ENCODE results near the gene PICALM.

PICALM gene

DNA sequence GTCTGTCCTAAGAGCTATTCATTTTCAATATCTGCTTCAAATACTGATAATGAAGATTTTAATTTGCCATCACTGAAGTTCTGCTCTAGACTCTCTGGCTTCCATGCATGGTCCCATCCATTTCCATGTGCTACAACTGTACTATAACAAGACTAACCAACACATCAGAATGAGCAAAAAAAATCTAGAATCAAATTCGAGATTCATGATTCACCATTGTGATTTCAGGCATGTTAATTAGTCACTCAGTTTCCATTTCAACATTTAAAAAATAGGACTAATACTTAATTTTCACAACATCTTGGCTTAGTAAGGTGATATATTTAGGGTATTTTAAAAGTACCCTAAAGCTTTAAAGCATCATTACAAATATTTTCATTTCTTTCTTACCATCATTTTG, 22.8 kb downstream of the PICALM start:
- no peak for DNase-seq

DNA sequence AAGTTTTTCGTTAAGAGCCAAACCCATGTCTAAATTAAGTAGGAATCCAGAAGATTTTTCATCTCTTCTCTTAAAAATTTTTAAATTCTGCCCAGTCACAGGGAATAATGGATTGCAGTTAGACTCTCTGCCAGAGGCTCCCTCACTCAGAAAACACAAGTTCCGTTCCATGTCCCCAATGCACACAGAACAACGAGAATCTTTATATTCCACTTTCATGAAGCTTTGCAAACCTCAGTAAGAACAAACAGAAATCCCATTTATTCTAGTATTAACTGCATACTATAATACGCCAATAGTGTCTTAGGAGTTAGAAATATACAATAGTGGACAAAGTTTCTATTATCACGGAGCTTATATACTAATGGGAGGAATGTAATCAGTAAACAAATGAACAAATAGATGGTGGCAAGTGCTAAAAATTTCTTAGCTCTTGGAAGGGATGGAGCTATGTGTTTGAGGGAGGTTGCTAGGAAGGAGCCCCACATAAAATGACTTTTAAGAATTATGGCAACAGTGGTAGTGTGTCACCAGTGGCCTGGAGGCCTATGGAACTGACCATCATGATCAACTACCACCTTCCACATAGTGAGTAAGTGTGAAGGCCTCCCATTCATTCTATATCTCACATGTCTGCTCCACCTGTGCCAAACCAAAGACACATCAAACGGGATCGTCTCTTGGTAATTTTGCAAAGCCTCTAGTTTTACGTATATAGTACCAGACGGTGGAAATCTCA, 24.9 kb downstream of the PICALM start:
- DNase-seq: no peak

DNA sequence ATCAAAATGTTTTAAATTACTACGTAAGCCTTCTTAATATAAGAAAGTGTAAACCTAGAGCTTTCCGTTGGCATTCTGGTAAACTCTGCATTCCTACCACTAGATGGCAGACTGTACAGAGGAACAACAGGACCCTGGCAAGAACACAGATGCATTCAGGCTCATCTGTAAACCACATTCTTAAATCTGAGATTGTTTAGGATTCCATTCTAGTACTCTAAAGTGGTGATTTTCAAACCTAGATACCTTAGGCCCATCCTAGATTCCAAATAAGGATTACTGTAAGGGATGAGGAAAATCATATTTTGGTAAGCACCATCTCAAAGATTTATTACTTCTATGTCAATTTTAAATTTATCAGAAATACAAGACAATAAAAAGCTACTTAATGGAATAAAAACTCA, 26.9 kb downstream of the PICALM start:
- DNase-seq: peak; percentile 67 to 88

DNA sequence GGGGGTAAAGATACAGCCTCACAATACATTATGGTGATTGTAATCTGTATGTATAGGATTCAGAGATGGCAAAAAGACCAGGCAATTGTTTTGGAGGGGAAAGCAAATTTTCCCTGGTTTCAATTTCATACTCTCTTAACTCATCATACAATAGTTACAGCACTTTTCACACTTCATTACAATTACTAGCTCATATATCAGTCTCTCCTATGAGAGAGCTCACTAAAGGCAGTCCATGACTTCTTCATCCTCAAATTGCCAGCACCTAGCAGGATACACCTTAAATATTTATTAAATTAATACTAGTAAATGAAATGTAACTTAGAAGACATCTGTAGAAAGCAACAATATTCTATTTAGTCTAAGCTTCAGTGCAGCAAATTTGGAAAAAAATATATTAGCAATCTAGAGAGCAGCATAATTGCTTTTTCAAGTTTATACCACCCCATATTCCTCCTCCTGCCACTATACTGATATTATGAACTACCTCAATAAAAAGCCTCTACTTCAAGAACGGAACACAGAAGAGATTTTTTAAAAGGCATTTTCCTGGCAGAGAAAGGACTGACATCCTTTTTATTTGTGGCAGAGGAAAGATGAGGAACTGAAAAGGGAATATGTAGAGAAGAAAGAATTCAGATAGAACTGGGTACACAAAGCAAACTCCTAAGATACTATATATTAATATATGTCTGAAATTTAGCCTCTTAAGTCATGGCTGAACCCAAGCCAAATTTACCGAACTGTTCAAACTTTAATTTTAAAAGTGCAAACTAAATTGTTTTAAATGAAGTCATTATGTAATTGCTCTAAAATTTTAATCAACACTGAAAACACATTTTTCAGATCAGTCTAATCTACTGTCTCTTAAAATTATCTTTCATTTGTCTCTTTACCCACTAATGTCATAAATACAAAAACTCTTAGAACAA, 27.7 kb downstream of the PICALM start:
- DNase-seq: no peak

DNA sequence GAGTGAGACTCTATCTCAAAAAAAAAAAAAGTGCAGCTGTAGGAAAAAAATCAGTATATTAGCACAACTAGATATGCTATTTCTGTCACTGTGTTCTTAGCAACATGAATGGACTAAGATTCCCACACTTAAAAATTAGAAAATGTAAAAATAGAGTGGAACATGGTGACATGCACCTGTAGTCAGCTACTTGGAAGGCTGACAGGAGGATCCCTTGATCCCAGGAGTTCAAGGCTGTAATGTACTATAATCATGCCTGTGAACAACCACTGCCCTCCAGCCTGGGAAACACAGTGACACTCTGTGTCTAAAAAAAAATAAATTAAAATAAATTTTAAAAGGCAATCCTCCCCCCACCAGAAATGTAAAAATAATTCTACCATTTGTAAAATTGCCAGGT, 29.8 kb downstream of the PICALM start:
- no peak for DNase-seq

DNA sequence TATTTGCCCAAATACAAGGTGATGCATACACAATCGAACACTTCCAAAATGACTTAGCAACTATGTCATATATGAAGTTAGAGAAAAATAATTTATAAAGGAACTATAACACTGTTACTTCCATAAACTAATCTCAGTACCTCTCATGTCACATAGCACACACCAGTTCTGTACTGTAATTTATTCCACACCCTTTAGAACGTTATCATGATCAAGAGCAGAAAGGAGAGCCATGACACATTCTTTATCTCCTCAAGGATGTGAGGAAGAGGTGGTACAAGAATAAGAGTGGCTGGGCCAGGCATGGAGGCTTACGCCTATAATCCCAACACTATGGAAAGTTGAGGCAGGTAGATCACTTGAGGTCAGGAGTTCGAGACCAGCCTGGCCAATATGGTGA, 31.1 kb downstream of the PICALM start:
- DNase-seq: no peak

DNA sequence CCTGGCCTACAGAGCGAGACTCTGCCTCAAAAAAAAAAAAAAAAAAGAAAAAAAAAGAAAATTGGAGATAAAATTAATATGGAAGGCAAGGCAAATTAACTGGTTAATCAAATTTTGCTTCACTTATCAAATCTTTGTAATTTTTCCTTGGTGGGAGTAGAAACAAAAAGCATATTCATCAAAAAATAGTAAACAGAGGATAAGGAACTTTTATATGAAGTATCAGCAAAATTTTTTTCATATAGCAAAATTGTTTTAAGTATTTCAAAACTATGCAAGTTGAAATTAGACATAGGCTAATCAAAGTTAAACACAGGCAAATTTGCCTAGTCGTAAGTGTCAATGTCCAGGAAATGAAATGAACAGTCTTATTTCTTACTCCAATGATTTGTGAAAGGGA, 33.0 kb downstream of the PICALM start:
- no peak for DNase-seq

DNA sequence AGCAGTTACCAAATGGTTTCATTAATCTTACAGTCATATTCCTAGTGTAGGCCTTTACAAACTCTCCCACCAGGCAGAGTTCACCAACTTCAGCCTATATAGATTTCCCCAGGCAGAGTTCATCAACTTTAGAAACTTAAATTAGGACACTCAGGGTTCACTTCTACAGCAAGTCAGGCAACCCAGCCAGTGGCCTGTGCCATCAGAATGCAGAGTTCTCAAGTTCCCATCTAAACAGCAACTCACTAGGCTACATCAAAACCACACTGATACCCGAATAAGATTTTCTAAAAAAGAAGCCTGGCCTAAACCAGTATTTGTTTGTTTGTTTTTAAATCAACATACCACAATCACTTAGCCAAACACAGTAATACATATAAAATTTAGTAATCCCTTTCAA, 33.7 kb downstream of the PICALM start:
- DNase-seq: no peak

DNA sequence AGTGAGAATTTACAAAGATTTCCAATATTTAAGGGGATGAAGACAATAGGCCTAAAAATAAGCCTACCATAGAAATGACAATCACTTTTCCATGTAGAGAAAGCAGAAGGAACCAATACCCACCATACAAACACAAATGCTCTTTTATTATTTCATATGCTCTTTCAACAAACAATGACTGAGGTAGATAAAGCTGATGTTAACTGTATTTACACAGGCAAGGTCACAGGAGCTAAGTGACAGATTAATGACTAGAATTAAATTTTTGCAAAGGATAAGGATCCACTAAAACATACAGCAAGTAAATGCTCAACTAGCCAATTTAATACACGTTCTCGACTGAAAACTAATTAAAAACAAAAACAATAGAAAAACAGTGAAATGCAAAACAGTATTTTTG, 34.2 kb downstream of the PICALM start:
- DNase-seq: no peak

DNA sequence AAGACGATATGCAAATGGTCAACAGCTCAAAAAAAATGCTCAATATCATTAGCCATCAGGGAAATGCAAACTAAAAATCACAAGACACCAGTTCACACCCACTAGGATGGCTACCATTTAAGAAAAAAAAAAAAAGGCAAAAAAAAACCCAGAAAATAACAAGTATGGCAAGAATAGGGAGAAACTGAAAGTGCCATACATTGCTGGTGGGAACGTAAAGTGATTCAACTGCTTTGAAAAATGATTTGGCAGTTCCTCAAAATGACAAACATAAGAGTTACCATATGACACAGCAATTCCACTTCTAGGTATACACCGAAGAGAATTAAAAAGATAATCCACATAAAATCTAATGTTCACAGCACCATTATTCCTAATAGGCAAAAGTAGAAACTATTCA, 47.5 kb downstream of the PICALM start:
- no peak for DNase-seq

DNA sequence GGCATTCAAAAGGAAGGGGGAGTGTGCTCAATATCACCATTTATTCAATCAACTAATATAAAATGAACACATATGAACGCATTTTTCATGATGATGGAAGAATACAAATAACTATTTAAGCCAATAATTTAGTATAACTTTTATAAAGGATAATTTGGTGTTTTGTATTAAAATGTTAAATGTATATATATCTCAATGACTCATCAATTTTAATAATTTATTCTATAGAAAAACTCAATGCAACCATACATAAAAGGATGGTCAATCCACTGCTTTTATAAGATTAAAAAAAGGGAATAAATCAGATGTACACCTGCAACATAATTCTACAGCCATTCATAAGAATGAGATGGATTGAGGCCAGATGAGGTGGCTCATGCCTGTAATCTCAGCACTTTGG, 50.6 kb downstream of the PICALM start:
- DNase-seq: no peak

DNA sequence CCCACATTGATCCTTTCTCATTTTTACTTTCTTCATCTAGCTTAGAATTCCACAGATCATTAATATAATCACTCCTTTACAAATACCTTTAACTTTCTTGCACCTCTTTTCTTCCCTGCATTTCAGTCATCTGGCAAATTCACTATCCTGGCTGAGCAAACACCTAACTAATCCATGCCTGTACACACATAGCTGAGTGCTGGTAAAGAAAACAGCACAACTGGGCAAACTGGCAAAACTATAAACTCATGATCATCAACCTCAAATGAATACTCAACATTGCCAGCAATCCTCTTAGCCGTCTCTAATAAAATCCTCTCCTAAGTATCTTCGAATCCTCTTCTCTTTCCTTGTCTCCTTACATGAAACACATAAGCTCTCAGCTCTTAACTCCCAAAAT, 52.4 kb downstream of the PICALM start:
- no peak for DNase-seq

DNA sequence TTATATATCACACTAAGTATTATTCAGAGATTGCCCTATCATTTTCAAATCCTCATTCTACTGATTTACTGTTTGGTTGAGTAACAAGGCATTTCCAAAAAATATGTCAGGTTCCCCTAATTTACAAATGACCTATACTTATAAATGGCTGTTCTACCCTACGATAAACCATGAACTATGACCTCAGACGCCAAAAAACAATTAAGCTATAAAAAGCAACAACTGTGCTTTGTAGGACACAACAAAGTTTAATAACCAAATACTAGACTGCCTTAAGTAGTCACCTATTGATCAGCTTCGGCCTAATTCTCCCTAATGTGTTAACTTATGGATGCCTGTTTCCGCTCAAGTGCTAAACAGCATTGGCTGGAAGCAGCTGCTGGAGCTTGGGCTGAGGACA, 53.2 kb downstream of the PICALM start:
- no peak for DNase-seq

DNA sequence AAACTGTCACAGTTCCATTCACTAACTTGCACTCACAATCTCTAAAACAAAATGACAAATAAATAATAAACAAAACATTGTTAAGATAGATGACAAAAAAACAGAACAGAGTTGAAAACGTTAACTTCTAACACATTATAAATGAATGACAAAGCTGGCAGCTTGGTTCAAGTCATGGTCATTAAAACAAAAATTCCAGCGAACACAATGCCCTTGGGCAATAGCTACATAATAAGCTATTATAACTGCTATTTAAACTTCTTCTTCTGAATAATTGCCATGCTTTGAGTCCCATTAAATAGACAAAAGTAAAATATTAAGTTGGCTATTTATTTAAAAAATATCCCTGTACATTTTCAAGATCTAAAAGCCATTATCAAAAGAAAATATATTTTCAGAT, 54.7 kb downstream of the PICALM start:
- DNase-seq: no peak

DNA sequence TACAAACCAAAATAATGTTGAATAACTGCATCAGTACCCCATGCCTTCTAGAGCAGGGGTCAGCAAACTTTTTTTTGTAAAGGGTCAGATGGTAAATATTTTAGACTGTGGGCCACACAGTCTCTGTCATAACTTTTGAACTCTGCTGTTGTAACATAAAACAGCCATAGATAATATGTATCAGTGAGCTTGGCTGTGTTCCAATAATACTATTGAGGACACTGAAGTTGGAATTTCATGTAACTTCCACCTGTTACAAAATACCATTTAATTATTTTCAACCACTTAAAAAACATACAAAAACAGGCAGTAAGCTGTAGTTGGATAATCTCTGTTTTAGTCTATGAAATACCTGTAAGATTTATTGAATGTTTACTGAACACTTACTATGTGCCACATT, 55.2 kb downstream of the PICALM start:
- DNase-seq: no peak

DNA sequence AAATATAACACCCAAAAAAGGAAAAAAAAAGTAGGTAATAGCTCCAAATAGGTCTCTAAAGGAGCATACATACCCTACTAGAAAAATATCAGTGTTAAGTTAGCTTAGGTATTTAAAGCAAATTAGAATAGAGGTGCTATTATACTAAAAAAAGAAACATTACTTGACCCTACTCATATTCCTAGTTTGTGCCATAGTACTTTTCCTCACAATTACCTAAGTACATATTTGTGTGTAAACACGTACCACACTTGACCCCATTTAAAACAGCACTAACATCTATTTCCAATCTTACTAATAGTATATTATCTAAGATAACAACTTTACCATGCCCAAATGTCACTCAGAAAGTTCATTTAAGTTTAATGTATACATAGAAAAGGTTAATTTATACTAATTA, 57.7 kb downstream of the PICALM start:
- DNase-seq: no peak

DNA sequence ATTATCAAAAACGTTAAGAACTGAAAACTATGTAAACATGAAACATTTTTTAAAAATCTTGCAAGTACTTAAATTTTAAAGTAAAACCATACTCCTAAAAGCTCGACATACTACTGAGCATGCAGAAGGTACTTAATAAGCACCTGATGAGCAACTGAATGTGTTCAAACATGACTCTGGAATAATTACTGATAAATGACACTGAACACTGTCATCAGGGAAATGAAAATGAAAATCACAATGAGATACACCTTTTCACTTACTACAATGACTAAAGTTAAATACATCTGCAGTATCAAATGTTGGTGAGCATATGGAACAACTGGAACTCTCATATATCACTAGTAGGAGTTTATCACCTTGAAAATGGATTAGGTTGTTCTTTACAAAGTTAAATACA, 65.2 kb downstream of the PICALM start:
- no peak for DNase-seq

DNA sequence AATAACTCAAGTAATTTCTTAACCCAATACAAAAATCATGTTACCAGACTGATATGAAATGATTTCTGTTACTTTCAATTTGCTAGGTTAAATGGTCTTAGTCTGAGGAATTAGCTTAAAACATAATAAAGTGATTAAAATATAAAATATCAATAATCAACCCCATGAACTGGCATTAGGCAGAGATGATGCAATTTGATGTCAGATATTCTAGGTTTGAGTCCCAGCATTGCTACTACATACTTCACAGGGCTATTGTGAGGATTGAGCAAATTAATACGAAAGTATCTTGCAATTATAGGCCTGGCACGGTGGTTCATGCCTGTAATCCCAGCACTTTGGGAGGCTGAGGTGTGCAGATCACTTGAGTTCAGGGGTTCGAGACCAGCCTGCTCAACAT, 66.5 kb downstream of the PICALM start:
- DNase-seq: no peak

DNA sequence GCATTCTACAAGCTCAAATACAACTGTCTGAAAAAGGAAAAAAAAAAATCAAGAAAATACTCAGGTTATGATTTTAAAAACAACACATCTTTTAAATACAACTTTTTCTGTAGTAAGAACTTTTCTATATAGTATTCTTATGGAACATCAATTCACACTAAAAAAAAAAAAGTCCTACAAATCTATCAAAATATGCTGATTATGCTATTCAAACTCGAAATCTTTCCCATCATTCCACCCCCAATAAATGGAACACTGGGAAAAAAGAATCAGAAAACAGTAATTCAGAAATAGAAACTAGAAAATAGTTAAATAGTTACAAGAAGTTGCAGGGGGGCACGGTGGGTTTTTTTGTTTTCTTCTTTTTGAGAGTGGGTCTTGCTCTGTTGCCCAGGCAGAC, 77.4 kb downstream of the PICALM start:
- no peak for DNase-seq

DNA sequence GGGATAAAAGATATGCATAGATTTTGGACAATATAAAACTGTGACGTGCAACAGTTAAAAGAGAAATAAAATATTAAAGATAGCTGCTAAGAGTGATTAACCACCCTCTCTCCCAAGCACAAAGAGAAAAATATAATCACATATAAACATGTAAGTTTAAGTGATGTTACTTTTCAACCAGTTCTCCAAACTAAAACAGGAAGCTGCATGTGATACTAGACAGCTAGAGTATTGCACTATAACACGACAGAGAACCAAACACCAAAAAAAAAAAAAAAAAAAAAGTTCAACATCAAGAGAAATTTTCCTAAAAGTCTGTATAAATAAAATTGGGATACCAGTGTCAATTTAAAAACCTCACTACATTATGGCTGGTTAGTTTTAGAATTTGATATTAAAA, 79.1 kb downstream of the PICALM start:
- DNase-seq: no peak

DNA sequence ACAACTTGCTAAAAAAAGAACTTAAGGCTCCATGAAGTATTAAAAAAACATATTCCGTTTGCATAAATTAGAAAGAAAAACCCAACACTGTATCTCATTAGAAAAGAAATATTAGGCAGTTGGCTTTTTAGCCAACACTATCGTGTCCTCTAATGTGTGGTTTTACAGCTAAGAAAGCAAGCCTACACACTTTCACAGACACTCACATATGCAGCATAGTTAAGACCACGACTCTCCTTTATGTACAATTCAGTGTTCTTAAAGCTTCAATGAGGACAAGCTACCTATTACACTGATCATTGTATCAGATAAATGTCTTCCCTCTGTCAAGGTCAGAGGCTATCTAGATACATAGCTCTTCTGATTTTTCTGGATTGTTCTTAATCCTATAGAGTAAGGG, 80.1 kb downstream of the PICALM start:
- no peak for DNase-seq

DNA sequence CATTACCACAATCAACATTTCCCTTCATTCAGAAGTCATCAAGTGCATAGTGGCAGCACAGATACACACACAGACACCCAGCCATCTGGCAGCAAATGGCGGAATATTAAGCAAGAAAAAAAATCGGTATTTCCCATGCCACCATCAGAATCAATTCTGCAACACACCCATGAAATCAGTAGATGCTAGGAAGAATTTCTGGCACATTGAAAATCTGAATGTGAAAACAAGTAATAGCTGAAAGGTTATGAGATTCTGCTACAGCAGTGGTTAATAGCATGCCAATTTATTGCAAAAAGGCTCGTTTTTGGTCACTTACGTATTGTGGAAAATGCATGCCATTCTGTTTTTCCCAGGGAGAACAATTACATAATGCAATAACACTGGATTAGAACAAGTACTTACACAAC, 91.1 kb downstream of the PICALM start:
- no peak for DNase-seq

DNA sequence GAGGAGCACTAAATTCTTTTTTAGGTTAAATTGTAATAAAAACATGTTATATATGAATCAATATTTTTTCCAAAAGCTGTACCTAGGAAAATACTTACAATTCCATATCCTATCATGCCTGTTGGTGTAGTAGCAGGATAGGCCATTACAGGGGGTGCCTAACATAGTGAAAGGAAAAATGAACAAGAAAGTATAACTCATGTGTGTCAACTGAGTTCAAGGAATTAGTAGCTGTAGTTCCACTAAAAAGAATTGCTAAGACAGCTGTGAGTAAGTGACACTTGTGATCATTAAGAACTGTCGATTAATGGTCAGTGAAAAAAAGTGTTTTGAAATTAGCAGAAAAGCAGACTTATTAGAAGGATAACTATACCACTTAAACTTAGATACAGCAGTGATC, 92.4 kb downstream of the PICALM start:
- DNase-seq: no peak

DNA sequence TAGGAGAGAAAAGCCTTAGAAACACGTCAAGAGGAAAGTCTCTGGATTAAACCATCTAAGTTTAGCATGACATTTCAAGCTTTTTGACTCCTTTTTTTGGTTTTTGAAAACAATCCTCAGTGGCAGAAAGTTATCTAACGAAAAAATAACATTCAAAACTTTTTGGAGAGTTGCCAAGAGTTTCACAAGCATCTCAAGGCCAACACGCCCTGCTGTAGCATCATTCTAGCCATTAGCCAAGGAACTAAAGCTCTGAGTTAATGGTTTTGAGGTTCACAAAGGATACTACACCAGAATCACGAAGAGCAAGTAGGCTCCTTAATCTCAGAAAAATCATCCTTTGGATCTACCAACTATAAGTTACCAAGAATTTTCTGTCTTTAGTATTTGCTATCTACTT, 94.8 kb downstream of the PICALM start:
- no peak for DNase-seq

DNA sequence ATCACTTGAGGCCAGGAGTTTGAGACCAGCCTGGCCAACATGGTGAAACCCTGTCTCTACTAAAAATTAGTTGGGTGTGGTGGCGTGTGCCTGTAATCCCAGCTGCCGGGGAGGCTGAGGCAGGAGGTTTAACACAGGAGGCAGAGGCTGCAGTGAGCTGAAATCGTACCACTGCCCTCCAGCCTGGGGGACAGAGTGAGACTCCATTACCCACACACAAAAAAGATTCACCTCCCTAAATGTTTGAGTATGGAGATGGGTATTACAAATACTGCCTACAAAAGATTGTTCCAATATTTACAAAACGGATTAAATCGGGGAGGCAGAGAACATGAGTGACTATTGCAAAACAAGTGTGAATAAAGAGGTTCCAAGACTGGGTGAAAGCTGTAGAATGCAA, 98.3 kb downstream of the PICALM start:
- DNase-seq: no peak
